ENCODE data around the gene PCAT6.
"Not testable (repeated sequence)": the region's sequence is repeated elsewhere in the genome, so short reads cannot be mapped to it uniquely, and the experiment has no call there.

Gene PCAT6

DNA sequence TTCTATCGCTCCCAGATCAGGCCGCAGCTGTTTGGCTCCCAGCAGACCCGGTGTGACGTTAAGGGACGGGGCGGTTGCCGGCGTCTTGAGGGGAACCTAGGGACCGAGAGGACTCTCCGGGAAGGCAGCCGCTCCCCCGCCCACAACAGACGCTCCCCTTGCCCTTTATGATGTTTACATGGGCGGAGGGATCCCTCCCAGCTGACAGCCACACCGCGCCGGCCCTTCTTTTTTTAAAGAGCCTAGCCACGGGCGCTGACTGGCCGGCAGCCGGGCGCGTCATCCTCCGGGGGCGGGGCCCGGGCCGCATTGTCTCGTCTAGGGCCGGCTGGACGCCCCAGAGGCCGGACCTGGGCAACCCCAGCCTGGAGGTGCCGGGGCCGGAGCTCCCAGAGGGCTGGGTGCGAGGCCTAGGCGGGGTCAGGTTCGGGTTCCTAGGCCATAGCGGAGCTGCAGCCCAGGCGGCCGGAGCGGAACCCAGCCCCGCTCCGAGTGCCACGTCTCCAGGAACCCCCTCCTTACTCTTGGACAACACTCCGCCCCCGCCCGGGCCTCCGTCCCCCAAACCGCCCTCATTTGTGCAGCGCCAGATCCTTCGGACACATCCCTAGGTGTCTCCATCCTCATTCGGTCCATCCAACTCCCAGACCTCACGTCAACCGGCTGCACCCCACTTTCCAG, at the start of gene PCAT6:
Gene PCAT6 (plus strand): TSS at position 340 of the 681 bp plus-strand sequence.
- DNase-seq: peak; percentile 92

- DNase-seq: no peak
Observed at GRCh38 chr1:202762019-202762418, 48.7 kb upstream of the PCAT6 start.

DNA sequence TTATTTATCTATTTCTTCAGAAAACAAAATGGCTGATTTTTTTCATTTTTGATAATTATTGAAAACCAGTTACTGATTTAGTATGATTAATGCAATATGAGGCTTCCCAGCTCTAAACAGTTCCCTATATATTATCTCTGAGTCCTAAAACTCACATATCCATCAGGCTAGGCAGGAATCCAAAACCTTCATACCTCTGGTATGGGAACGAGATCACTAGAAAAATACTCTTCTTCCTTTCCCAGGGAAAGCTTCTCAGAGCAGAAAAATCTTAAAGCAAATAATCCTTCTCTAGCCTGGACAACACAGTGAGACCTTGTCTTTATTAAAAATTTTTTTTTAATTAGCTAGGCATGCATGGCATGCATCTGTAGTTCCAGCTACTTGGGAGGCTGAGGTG, 45.0 kb upstream of the PCAT6 start:
- no peak for DNase-seq

DNA sequence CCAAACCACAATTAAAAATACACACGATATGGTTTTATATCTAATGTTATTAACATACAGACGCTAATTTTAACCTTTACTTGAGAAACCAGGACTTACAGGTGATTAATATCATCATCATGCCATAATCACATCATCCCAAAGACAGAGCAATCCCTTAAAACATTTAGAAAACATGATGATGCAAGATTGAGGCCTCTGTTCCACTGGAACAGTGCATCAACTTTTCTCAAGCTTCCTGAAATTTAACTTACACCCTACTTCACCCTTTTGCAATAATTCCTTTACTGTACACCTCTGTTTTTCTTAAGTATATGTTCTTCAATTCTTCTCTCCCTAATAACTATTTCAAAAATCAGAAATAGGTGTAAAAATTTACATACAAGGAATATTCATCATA, 40.6 kb upstream of the PCAT6 start:
- no peak for DNase-seq

- DNase-seq: no peak
Observed at GRCh38 chr1:202781180-202781579, 29.6 kb upstream of the PCAT6 start.

DNA sequence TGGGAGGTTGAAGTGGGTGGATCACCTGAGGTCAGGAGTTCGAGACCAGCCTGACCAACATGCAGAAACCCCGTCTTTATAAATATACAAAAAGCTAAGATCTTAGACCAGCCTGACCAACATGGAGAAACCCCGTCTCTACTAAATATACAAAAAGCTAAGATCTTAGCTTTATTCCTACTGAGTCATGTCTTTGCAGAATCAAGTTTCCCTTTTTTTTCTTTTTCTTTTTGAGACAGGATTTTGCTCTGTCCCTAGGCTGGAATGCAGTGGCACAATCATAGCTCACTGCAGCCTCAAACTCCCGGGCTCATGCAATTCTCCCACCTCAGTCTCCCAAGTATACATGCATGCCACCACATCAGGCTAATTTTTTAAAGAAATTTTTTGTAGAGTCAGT, 23.9 kb upstream of the PCAT6 start:
- DNase-seq: no peak

DNA sequence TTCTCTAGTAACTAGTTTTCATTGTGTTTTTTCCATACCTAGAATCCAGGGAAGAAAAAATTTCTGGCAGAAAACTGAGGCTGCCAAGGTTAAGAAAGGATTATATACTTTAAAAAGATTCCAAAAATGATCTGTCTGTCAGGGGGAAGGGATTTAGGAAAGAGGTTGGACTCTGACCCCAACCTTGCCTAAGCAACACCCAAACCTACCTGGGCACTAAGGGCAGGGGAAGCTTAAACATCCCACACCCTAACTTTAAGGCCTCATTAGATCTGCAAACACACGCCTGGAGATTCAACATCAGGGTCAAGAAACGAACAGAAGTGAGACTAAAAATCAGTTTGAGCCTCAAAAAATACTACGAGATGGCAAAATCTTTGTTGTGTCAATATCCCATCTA, 22.0 kb upstream of the PCAT6 start:
- DNase-seq: no peak

- DNase-seq: no peak
Observed at GRCh38 chr1:202791077-202791747, 19.5 kb upstream of the PCAT6 start.

DNA sequence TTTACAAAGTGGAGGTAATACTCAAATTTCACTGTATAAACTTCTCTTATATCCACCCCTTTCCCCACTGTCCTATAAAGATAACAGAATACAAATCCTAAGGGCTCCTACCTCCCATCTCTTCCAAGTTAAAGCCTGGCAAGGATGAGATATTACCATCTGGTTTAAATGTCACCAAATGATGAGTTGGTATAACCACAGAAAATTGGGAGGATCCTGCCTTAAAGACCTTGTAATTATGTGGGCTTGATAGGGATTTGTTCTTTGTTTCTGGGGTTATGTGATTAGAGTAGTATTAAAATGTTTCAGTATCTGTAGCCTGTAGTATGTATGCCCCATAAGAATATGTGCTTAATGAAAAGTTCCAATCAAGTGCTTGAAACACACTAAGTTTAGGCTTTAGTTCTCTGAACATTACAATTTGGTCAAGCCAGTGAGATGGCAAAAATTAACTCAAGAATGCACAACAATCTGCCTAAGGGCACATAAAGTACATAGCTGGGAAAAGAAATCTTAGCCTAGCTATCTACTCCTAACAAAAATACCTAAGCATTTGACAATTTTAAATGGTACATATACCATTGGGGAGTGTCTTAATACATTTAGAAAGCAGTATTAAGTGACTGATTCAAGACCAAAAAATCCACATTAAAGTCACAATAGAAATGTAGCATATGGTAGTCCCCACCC, 16.6 kb upstream of the PCAT6 start:
- no peak for DNase-seq

GRCh38 chr1:202794931-202795330, 15.8 kb upstream of the PCAT6 start:
- DNase-seq: not testable (repeated sequence)

DNA sequence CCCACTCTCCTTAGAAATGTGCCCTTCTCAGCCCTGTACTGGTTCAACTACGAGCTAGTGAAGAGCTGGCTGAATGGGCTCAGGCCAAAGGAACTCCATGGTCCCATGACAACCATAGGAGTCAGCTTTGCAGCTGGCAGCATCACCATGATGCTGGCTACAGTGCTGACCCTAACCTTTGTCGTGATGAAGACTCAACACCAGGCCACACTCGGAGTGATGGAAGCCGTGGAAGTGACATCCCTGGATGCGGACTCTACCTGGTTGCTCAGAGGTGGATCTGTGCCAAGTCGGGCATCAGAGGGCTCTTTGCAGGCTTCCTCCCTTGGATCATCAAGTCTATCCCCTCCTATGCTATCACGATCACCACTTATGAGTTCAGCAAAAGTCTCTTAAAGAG, 14.1 kb upstream of the PCAT6 start:
- DNase-seq: no peak

GRCh38 chr1:202798260-202798659, 12.5 kb upstream of the PCAT6 start:
- DNase-seq: no peak

DNA sequence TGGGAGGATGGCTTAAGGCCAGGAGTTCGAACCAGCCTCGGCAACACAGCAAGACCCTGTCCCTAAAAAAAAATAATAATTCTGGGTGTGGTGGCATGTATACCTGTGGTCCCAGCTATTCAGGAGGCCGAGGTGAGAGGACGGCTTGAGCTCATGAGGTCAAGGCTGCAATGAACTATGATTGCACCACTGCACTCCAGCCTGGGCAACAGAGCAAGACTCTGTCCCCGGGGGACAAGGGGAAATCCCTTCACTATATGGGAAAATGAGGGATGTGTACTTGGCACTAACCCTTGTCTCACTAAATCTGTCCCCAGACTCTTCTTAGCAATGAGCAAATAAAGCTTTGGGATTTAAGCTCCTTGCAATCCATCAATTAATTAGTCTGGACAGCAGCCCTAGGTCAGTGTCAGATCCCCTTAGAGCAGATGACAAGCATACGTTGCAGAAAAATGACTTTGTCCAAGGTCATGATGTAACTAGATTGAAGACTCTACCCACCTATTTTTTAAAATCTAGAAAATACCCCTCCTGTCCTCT, 11.9 kb upstream of the PCAT6 start:
- DNase-seq: no peak

GRCh38 chr1:202800742-202801141, 10.0 kb upstream of the PCAT6 start:
- no peak for DNase-seq

GRCh38 chr1:202801175-202801574, 9.6 kb upstream of the PCAT6 start:
- no peak for DNase-seq

GRCh38 chr1:202802034-202802433, 8.7 kb upstream of the PCAT6 start:
- DNase-seq: no peak

DNA sequence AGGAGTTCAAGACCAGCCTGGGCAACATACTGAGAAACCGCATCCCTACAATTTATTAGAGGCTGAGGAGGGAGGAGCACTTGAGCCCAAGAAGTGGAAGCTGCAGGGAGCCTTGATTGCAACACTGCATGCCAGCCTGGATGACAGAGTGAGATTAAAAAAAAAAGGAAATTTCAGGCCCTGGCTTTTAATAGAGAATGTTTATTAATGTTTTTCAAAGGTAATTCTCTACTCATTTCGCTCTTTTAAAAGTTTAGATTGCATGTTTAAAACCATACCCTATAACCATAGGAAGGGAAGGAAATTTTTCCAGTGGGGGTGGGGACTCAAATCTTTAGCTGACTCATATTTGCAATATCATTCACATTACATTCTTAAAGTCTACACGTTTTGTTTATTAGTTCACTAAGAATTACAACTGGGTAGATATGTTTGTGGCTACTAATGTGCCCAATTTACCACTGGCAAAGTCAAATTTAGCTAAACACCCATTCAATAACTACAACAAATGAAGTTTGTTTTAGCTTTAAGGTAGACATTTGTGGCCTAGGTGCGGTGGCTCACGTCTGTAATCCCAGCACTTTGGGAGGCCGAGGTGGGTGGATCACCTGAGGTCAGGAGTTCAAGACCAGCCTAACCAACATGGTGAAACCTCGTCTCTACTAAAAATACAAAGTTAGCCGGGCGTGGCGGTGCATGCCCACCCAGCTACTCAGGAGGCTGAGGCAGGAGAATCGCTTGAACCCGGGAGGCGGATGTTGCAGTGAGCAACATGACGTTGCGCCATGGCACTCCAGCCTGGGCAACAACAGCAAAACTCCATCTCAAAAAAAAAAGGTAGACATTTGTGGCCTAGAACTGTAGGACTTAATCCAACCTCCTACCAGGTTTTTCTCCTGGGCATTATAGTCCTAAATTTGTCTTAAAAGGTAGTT, 7.5 kb upstream of the PCAT6 start:
- DNase-seq: no peak

- DNase-seq: no peak
Observed at GRCh38 chr1:202804126-202804525, 6.6 kb upstream of the PCAT6 start.

DNA sequence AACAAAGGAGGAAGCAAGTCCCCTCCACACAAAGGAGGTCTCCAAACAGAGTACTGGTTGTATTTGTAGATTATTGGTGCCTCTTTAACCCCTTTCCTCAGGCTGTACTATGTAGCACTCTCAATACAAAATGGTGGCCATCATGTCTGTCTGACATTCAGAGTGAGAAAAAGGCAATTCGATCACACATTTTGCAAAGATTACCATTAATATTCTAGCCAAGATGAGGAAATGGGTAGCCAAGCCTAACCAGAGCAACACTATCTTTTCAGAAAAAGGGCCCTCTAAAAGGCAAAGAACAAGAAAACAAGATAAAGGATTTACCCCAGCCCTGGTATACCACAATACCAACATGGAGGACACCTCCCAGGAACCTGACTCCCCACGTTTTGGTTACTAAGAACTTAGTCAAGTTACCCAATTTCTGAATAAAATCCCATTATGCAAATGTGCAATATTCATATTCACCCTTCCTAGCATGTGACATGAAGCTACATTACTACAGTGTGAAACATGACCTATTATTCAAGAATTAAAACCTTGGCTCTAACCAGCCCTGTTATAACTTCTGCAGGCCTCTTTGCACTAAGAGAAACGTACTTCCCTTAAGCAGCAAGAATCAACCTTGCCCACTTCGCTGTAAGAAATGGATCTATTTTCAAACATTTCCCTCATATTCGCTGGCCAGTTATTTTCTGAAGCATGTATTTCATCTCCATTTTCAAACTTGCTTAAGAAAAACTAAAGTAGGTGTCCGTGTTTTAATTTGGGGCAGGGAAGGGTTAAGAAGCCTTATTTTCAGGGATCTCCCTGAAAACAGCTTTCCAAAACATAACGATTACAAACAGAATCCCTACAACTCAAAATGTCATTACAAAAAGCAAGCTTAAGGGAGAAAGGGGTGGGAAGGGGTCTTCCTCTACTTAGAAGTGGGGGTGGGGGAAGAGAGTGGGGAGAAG, 4.6 kb upstream of the PCAT6 start:
- DNase-seq: peak; percentile 58

GRCh38 chr1:202806845-202807450, 3.8 kb upstream of the PCAT6 start:
- peak; percentile 15 for DNase-seq

GRCh38 chr1:202807451-202807925, 3.3 kb upstream of the PCAT6 start:
- no peak for DNase-seq
